ENCODE measurements around the gene VAMP7.
"Not testable (repeated sequence)": the region's sequence is repeated elsewhere in the genome, so short reads cannot be mapped to it uniquely, and the experiment has no call there.

The VAMP7 gene

DNA sequence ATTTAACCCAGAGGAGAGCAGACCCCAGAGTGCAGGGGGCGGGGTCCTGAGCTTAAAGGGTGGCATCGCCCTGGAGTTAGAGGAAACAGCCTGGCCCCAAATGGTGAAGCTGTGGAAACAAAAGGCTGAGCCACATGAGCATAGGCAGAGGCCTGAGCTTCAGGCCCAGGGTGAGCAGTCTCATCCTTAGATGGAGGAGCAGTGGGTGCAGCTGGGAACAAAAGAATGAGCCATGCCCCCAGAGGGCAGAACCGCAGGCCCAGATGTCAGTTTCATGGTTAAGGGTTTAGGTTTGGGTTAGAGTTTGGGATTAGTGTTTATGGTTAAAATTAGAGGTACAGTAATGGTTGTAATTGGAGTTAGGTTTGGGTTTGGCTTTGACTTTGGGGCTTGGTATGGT lies 71.9 kb downstream of the VAMP7 start:
- H3K36me3 Mint-ChIP-seq (ENCODE audit: low read depth) = no peaks in the 10 kb centered on the region
- no peak overlapping the region for H3K27ac Mint-ChIP-seq
- no peaks in the 10 kb centered on the region for H3K27me3 Mint-ChIP-seq
- no peaks in the 10 kb centered on the region for H3K4me1 Mint-ChIP-seq (ENCODE audit: low read depth)
- intact Hi-C loops (cut with micrococcal nuclease) = no loop called here
- H3K9me3 Mint-ChIP-seq = no peaks in the 10 kb centered on the region
- H3K4me3 Mint-ChIP-seq = no peak overlapping the region

DNA sequence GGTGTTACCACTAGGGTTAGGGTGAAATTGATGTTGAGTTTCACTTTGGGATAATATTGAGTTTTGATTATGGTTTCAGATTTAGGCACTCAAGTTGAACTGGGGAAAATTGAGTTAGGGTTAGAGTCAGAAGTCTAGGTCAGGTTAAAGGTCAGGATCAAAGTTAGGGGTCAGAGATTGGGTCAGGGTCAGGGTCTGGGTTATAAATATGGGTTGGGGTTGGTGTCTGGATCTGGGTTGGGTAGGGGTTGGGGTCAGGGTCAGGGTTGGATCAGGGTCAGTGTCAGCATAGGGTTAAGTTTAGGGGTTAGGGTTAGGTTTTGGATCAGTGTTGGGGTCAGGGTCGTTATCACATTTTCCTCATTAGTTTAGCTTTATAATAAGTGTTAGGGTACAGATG lies 73.6 kb downstream of the VAMP7 start:
- Mint-ChIP-seq H3K36me3 (ENCODE audit: low read depth) (no peaks in the 10 kb centered on the region), H3K27me3 (no peaks in the 10 kb centered on the region), H3K9me3 (no peaks in the 10 kb centered on the region), H3K27ac (no peak overlapping the region), H3K4me3 (no peak overlapping the region), H3K4me1 (ENCODE audit: low read depth) (no peaks in the 10 kb centered on the region)
- intact Hi-C loops (cut with micrococcal nuclease) = no loop called here

DNA sequence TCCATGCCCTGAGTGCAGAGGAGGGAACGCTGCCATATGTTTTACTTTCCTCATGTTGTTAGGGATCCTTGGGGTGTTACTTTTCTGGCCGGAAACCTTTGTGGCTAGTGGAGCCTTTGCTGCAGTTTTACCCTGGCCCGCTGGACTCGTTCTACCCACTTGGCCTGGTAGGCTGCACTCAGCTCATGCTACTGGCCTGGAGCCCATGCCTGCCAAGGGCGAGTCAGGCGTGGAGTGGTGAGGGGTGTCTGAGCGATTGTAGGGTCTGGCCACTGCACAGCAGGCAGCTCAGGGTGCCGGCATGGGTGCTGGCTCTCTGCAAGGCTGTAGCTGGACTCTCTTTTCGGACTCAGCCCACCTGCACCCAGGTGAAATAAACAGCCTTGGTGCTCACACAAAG lies 75.0 kb downstream of the VAMP7 start:
- Mint-ChIP-seq H3K9me3 (no peaks in the 10 kb centered on the region), H3K27me3 (no peaks in the 10 kb centered on the region), H3K4me3 (no peak overlapping the region), H3K36me3 (ENCODE audit: low read depth) (no peaks in the 10 kb centered on the region), H3K4me1 (ENCODE audit: low read depth) (no peaks in the 10 kb centered on the region), H3K27ac (no peak overlapping the region)
- intact Hi-C loops (cut with micrococcal nuclease) = no loop called here

DNA sequence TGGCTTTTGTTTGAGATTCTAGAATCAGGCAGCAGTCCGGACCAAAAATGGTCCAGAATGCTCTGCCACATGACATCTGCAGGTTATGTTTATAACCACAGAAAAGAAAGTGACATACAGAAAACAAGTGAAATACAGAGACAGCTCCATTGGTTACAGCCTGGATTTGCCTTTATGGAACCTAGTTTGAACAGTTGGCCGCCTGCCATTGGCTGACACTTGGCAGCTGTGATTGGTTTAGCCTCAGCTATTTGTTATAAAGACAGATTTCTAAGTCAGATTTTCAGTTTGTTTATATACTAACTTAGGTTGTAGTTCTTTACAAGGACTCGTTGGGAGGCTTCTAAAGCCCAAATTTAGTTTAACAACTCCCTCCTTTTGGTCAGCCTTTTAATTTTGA lies 75.5 kb downstream of the VAMP7 start:
- Mint-ChIP-seq H3K4me1 (ENCODE audit: low read depth) (no peaks in the 10 kb centered on the region), H3K27me3 (no peaks in the 10 kb centered on the region), H3K27ac (no peak overlapping the region), H3K36me3 (ENCODE audit: low read depth) (no peaks in the 10 kb centered on the region), H3K4me3 (no peak overlapping the region), H3K9me3 (no peaks in the 10 kb centered on the region)
- intact Hi-C loops (cut with micrococcal nuclease) = no loop called here

DNA sequence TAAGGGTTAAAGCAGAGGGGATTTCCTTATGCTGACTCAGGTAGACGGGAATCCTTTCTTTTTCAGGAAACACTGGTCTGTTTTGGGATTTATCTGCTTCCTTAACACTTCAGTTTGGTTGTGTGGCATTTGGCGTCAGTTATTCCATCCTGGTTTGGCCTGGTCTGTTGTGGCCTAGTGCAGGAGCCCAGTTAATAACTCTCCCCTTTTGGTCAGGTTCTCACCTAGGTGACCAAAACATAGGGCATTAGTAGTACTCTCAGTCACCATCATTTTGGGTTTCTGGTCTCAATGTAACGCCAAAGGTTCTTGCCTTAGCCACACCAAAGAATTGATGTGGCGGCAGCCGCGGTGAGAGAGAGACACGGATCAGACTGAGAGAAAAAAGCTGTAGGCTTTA lies 76.7 kb downstream of the VAMP7 start:
- Mint-ChIP-seq H3K27ac (no peak overlapping the region), H3K27me3 (no peaks in the 10 kb centered on the region), H3K9me3 (no peaks in the 10 kb centered on the region), H3K4me1 (ENCODE audit: low read depth) (no peaks in the 10 kb centered on the region), H3K36me3 (ENCODE audit: low read depth) (no peaks in the 10 kb centered on the region), H3K4me3 (no peak overlapping the region)
- intact Hi-C loops (cut with micrococcal nuclease) = no loop called here

DNA sequence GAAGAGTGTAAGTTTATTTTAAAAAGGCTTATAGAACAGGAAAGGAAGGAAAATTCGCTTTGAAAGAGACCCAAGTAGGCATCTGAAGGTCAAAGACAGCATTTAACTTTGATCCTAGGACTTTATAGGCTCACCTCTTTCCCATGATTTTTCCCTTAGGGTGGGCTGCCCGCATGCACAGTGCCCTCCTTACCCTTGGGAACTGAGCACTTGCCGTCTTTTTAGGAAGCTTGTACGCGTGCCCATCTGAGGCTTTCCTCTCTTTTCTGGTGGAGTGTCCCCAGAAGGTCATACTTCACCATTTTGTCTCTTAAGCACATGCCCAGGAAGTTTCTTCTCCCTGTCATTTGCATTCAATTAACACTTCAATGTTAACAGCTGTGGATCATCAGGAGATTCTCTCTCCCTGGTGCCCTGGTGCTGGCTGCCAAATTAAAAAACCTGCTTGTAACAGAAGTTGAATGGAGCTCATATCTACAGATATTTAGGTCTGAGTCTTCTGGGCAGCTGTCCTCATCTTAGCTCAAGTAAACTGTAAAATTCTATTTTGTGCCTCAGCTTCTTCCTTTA lies 78.0 kb downstream of the VAMP7 start:
- Mint-ChIP-seq H3K27me3 (no peaks in the 10 kb centered on the region), H3K36me3 (ENCODE audit: low read depth) (no peaks in the 10 kb centered on the region), H3K9me3 (peaks cover 11% of the 10 kb centered on the region), H3K4me1 (ENCODE audit: low read depth) (no peaks in the 10 kb centered on the region), H3K27ac (no peak overlapping the region), H3K4me3 (no peak overlapping the region)
- intact Hi-C loops (cut with micrococcal nuclease) = no loop called here

DNA sequence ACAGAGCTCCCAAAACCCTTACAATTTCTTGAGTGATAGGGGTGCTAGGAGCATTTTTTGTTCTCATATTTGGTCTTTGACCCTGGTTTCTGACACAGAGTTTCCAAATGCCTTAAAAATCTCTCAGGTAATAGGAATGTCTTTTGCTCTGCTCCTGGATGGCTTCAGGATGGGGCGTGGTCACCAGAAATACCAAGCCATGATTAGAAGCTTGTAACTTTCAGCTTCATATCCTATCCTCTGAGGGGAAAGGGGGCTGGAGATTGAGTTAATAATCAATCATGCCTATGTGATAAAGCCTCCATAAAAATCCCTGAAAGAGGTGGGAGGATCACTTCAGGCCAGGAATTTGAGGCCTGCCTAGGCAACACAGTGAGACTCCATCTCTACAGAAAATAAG lies 81.8 kb downstream of the VAMP7 start:
- H3K27ac Mint-ChIP-seq = no peak overlapping the region
- H3K36me3 Mint-ChIP-seq (ENCODE audit: low read depth) = no peaks in the 10 kb centered on the region
- peaks cover 3% of the 10 kb centered on the region for H3K27me3 Mint-ChIP-seq
- H3K4me1 Mint-ChIP-seq (ENCODE audit: low read depth) = no peaks in the 10 kb centered on the region
- intact Hi-C loops (cut with micrococcal nuclease) = no loop called here
- H3K9me3 Mint-ChIP-seq = peaks cover 22% of the 10 kb centered on the region
- H3K4me3 Mint-ChIP-seq = no peak overlapping the region

DNA sequence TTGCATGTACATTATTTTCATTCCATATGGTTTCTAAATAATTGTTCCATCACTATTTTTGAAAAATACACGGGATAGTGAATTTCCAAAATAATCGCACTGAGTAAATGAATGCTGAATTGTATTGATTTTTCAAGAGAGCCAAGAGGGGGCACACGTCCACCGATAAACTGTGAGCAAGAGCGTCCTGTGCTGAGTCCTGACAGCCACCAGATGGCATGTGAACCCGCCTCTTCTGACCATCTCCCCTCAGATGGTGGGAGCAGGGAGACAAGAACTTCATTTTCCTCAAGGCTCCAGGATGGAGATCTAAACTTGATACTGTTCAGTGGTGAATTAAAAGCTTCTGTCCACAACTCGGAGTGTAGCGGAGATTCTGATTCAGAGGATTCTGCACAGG lies 85.7 kb downstream of the VAMP7 start:
- peaks cover 43% of the 10 kb centered on the region for H3K9me3 Mint-ChIP-seq
- no peaks in the 10 kb centered on the region for H3K36me3 Mint-ChIP-seq (ENCODE audit: low read depth)
- H3K4me3 Mint-ChIP-seq = no peak overlapping the region
- H3K27ac Mint-ChIP-seq = no peak overlapping the region
- intact Hi-C loops (cut with micrococcal nuclease) = no loop called here
- no peaks in the 10 kb centered on the region for H3K4me1 Mint-ChIP-seq (ENCODE audit: low read depth)
- H3K27me3 Mint-ChIP-seq = peaks cover 5% of the 10 kb centered on the region

DNA sequence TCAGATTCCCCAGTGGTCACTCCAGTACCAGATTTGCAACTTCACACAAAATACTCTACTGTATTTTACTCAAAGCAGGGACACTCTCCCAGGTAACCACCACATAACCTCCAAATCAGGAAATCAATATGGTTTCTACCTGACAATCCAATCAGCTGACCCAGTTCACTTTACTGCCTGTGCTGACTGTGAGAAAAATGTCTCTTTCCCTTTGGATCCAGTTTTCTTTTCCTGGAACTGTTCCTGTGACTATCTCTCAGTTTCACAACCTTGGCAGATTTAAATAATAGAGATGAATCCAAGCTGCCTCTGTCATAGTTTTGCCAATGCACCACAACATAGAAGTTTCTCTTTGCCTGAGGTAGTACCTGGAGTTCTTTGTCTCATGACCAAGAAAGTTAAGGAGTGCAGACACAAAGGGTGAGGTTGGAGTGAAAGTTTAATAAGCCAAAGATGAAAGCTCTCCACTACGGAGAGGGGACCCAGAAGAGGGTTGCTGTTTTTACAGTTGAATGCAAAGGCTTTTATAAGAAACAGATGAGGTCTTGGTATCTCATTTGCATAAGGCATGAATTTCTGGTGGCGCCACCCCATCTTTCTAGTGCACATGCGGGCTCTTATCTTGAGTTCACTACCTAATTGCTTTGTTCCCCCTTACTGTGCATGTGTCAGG lies 86.6 kb downstream of the VAMP7 start:
- Mint-ChIP-seq H3K27me3 (peaks cover 5% of the 10 kb centered on the region), H3K27ac (no peak overlapping the region), H3K4me1 (ENCODE audit: low read depth) (no peaks in the 10 kb centered on the region), H3K36me3 (ENCODE audit: low read depth) (no peaks in the 10 kb centered on the region), H3K4me3 (no peak overlapping the region), H3K9me3 (peaks cover 43% of the 10 kb centered on the region)
- intact Hi-C loops (cut with micrococcal nuclease) = no loop called here

DNA sequence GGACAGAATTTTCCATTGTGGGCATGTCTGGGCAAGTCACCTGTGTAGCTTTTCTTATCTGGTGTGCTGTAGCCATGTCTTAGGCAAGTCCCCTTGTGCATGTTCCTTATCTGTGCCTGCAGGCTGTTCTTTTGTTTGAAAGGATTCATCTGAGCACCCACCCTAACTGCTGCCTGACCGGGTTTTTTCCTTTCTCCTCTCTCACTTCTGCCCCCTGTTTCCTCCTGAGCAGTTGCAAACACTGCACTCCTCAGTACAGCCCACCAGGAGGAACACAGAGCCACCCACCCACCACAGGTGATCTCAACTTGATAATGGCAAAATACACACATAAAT lies 87.1 kb downstream of the VAMP7 start:
- intact Hi-C loops (cut with micrococcal nuclease) = no loop called here
- Mint-ChIP-seq H3K4me3 (no peak overlapping the region), H3K27ac (no peak overlapping the region), H3K27me3 (peaks cover 5% of the 10 kb centered on the region), H3K9me3 (peaks cover 40% of the 10 kb centered on the region), H3K36me3 (ENCODE audit: low read depth) (no peaks in the 10 kb centered on the region), H3K4me1 (ENCODE audit: low read depth) (no peaks in the 10 kb centered on the region)

DNA sequence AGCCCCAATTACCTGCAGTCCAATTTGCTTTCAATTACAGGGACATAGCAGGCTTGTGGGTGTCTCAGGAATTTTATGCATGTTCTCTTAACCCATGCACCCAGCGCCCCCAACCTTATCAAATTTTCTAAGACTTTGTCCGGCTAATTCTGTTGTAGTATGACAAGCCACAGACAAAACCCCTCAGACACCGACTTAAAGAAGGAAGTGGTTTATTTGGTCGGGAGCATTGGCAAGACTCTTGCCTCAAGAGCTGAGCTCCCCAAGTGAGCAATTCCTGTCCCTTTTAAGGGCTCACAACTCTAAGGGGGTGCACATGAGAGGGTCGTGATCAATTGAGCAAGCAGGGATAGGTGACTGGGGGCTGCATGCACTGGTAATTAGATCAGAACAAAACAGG lies 87.6 kb downstream of the VAMP7 start:
- Mint-ChIP-seq H3K9me3 (peaks cover 35% of the 10 kb centered on the region), H3K4me3 (no peak overlapping the region), H3K27ac (no peak overlapping the region), H3K36me3 (ENCODE audit: low read depth) (no peaks in the 10 kb centered on the region), H3K4me1 (ENCODE audit: low read depth) (no peaks in the 10 kb centered on the region), H3K27me3 (peaks cover 5% of the 10 kb centered on the region)
- intact Hi-C loops (cut with micrococcal nuclease) = no loop called here

DNA sequence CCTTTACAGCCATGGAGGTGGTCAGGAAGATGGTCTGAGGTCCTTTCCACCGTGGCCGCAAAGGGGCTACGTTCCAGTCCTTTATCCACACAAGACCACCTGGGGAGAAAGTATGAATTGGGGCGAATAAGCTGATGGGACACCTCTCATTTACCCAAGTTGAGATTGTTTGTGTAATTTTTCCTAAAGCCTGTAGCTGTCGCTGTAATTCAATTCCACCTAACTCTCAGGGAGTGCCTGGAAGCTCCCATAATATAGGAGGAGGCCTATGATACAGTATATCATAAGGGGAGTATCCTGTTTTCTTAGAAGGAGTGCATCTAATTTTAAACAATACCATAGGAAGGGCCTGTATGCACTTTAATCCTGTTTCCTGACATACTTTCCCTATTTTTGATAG lies 90.5 kb downstream of the VAMP7 start:
- H3K27me3 Mint-ChIP-seq; H3K4me1 Mint-ChIP-seq (ENCODE audit: low read depth); H3K36me3 Mint-ChIP-seq (ENCODE audit: low read depth); intact Hi-C loops (cut with micrococcal nuclease); H3K4me3 Mint-ChIP-seq; H3K27ac Mint-ChIP-seq: not testable (repeated sequence)
- peaks cover 27% of the 10 kb centered on the region for H3K9me3 Mint-ChIP-seq

DNA sequence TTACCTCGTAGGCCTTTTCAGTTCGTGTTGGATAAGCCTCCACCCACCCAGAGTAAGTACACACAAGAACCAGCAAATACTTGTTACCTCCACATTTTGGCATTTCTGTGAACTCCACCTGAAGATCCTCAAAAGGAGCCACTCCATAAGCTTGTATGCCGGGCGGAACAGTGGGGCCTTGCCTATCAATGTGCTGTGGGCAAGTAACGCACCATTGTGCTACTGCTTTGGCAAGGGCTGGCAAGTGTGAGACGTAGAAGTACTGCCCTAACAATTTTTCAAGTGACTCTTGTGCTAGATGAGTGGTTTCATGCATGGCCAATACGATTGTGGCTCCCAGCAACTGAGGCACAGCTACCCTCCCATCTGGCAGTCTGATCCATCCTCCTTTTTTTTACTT lies 91.1 kb downstream of the VAMP7 start:
- H3K36me3 Mint-ChIP-seq (ENCODE audit: low read depth); H3K4me1 Mint-ChIP-seq (ENCODE audit: low read depth); H3K27me3 Mint-ChIP-seq; H3K4me3 Mint-ChIP-seq; intact Hi-C loops (cut with micrococcal nuclease); H3K27ac Mint-ChIP-seq: not testable (repeated sequence)
- peaks cover 27% of the 10 kb centered on the region for H3K9me3 Mint-ChIP-seq

DNA sequence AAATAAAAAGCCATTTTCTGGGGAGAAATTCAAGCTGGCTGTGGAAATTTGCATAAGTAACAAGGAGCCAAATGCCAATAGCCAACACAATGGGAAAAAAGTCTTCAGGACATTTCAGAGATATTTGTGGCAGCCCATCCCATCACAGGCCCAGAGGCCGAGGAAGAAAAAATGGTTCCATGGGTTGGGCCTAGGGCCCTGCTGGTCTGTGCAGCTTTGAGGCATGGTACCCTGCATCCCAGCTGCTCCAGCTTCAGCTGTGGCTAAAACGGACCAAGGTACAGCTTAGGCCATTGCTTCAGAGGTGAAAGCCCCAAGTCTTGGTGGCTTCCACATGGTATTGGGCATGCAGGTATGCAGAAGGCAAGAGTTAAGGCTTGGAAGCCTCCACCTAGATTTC lies 102.2 kb downstream of the VAMP7 start:
- Mint-ChIP-seq H3K9me3 (no peaks in the 10 kb centered on the region), H3K4me3 (no peak overlapping the region), H3K27me3 (no peaks in the 10 kb centered on the region), H3K4me1 (ENCODE audit: low read depth) (no peaks in the 10 kb centered on the region), H3K36me3 (ENCODE audit: low read depth) (no peaks in the 10 kb centered on the region), H3K27ac (no peak overlapping the region)
- intact Hi-C loops (cut with micrococcal nuclease) = no loop called here

DNA sequence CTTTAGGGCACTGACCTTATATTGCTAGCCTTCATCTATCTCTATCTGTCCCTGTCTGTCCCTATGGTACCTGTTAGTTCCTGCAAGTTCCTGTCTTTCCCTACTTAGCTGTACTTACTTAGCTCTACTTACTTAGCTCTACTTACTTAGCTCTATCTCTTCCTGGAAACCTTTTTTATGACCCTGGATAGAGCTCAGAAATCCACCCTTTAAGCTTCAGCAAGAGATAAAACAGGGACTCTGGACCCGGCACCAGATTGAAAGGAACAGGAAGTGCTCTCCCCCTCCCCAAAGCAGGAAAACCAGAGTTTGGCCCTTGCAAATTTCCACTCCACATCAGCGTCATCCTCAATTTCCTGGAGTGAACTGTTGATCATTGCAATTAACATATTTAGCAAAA lies 104.1 kb downstream of the VAMP7 start:
- Mint-ChIP-seq H3K9me3 (no peaks in the 10 kb centered on the region), H3K4me3 (no peak overlapping the region), H3K27ac (no peak overlapping the region), H3K36me3 (ENCODE audit: low read depth) (no peaks in the 10 kb centered on the region), H3K27me3 (no peaks in the 10 kb centered on the region), H3K4me1 (ENCODE audit: low read depth) (no peaks in the 10 kb centered on the region)
- intact Hi-C loops (cut with micrococcal nuclease) = no loop called here
